VCaP (cell line): Measurements from ENCODE around the gene NMNAT3.

Experiments
- H3K27ac ChIP-seq: fragments of 450-650 bp; 2 replicates; pipeline ENCODE4 v1.5.1; 2017
- CTCF ChIP-seq: fragments of 450-650 bp; conservative IDR thresholded peaks from 2 replicates; pipeline ENCODE4 v1.5.1; 2017; ENCODE audit warnings: mild to moderate bottlenecking, moderate library complexity

NMNAT3 gene

GRCh38 chr3:139578783-139579182 is 99.0 kb downstream of the NMNAT3 start:
- H3K27ac ChIP-seq = no peak overlapping the region
- TF ChIP-seq CTCF = no peak

DNA sequence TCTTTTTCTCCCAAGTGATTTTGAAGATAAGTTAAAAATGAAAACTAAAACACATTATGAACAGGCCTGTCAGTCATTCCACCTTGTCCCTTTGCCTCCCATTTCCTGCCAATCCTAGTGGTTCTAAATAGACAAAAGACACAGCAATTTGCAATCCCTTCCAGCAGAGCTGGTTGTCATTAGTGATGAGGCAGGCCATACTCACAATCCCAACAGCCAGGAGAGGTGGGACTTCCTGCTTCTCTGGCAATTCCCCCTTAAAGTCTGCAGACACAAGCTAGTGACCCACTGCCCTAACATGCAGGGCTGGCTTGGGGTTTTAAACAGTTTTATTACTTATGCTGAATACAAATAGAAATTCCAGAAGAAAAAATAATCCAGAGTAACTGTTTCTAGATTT is 99.9 kb downstream of the NMNAT3 start:
- no peak for TF ChIP-seq CTCF
- H3K27ac ChIP-seq = no peak overlapping the region

DNA sequence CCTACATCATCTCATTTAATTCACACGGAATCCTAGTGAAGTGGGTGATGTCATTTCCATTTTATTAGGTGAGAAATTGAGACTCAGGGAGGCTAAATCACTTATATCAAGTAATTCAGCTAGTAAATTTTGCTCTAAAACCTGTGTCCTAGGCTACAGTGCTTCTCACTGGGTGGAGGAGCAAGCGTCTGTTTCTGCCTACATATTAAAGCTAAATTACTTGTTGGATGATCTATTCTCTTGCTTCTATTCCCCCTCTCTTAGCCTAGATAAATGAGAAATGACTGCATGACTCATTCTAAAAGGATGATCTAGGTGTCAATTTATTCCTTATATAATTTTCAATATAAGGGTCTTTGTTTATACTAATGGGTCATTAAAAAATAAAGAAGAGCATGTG is 100.4 kb downstream of the NMNAT3 start:
- TF ChIP-seq CTCF = no peak
- no peak overlapping the region for H3K27ac ChIP-seq

DNA sequence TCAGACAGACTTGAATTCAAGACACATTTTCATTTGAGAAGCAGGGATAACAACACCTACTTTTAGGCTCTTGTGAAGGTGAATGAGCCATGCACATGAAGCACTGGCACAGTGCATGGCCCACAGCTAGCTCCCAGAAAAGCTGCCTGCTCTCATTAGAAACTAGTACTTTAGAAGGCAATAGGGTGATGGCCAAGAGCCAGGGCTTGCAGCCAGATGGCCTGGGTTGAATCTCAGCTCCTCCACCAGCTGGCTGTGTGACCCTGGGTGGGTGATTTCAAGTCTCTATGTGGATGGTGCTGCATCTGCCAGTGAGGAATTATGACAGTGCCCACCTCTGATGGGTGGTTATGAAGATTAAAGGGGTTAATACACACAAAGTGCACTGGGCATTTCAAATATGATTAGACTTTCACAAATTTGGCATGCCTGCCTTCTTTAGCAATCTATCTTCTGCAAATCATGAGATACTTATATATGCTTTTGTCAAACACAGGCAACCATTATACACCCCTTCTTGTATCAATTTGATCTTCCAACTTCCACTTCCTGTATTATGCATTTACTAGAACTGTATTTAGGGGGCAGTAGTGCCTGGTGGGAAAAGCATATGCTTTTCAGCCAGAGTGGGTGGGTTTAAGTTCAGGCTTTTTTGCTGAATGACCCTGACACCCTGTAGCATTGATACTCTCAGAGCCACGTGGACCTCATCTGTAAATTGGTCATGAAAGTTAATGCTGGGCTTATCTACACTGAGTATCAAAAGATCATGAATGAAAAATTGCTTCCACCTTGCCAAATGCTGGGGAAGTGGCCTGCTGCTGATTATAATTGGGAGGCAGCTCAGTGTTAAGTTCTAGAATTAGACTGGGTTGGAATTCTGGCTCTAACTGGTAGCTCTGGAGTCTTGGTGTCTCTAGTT is 103.5 kb downstream of the NMNAT3 start:
- H3K27ac ChIP-seq = no peak overlapping the region
- TF ChIP-seq CTCF = no peak

GRCh38 chr3:139572847-139573672 is 104.7 kb downstream of the NMNAT3 start:
- no peak for TF ChIP-seq CTCF
- H3K27ac ChIP-seq = no peak overlapping the region

GRCh38 chr3:139571711-139572110 is 106.1 kb downstream of the NMNAT3 start:
- TF ChIP-seq CTCF = no peak

GRCh38 chr3:139564294-139564861 is 113.4 kb downstream of the NMNAT3 start:
- no peak overlapping the region for H3K27ac ChIP-seq
- TF ChIP-seq CTCF = peak; percentile 67

More at GRCh38 chr3:139571711-139572110, 106.1 kb downstream of the NMNAT3 start:
- no peak overlapping the region for H3K27ac ChIP-seq
